Mesothelial cell of epicardium (in vitro differentiated cells): ENCODE measurements around the gene TLE6. TPM values are rescaled to one million over a fixed set of nuclear protein-coding genes. Genes with fewer than 3 reads are reported as not detected.

Source experiments
- DNase-seq, 2 experiments: peaks; one replicate each; pipeline ENCODE4 v3.0.0; 2021; ENCODE audit warnings: low spot score in 2 of 2; ENCODE audit not compliant: unreplicated experiment in 2 of 2
- H3K27ac Mint-ChIP-seq: 2 replicates; pipeline ENCODE4 v1.8.0; 2021; ENCODE audit warnings: mixed read lengths
- H3K27me3 Mint-ChIP-seq: 2 replicates; pipeline ENCODE4 v1.8.0; 2021; ENCODE audit warnings: low read depth, mixed read lengths
- H3K36me3 Mint-ChIP-seq: 2 replicates; pipeline ENCODE4 v1.8.0; 2021; ENCODE audit warnings: mixed read lengths
- H3K4me1 Mint-ChIP-seq: 2 replicates; pipeline ENCODE4 v1.8.0; 2021; ENCODE audit warnings: mixed read lengths
- H3K4me3 Mint-ChIP-seq: 2 replicates; pipeline ENCODE4 v1.8.0; 2021; ENCODE audit warnings: mild to moderate bottlenecking, moderate library complexity, mixed read lengths
- H3K9me3 Mint-ChIP-seq: 2 replicates; pipeline ENCODE4 v1.8.0; 2021; ENCODE audit warnings: mixed read lengths
- total RNA-seq: library from RNA; stranded (reverse); gene quantifications from 3 replicates; pipeline ENCODE4 v1.2.1, GENCODE V29; 2021
- TF ChIP-seq, protein P1 (sequence below): fragments of 200-600 bp; sonication (generic); IDR thresholded peaks from one replicate; pipeline ENCODE4 v1.5.0; 2021; ENCODE audit warnings: antibody characterized with exemption; ENCODE audit not compliant: unreplicated experiment

Gene TLE6
- total RNA-seq, 1 donor from 2014 or later: 6.9 TPM

DNA sequence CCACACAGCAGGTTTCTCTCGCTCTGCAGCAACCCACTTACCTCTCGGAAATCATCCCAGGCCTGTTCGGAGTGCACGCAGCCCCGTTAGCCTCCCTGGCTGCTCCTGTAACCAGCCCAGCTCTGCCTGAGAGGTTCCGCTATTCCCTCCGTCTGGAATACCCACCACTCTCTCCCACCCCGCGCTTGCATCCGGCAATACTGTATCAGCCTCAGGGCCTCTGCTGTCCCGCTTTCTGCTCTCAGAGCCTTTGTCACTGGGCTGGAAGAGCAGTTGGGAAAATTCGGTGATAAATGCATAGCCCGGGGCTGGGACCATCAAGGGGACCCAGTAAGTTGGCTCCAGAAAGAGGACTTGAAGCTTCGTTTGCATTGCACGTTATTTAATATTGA is 759 bp upstream of the TLE6 start:
- H3K4me1 Mint-ChIP-seq: peaks cover 29% of the 10 kb centered on the region
- H3K27me3 Mint-ChIP-seq: peaks cover 14% of the 10 kb centered on the region
- H3K27ac Mint-ChIP-seq: no peak overlapping the region
- H3K4me3 Mint-ChIP-seq: peak overlapping the region; percentile 86
- TF ChIP-seq, protein P1, sequence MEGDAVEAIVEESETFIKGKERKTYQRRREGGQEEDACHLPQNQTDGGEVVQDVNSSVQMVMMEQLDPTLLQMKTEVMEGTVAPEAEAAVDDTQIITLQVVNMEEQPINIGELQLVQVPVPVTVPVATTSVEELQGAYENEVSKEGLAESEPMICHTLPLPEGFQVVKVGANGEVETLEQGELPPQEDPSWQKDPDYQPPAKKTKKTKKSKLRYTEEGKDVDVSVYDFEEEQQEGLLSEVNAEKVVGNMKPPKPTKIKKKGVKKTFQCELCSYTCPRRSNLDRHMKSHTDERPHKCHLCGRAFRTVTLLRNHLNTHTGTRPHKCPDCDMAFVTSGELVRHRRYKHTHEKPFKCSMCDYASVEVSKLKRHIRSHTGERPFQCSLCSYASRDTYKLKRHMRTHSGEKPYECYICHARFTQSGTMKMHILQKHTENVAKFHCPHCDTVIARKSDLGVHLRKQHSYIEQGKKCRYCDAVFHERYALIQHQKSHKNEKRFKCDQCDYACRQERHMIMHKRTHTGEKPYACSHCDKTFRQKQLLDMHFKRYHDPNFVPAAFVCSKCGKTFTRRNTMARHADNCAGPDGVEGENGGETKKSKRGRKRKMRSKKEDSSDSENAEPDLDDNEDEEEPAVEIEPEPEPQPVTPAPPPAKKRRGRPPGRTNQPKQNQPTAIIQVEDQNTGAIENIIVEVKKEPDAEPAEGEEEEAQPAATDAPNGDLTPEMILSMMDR: no peak
- H3K36me3 Mint-ChIP-seq: no peaks in the 10 kb centered on the region
- no peak for DNase-seq
- no peaks in the 10 kb centered on the region for H3K9me3 Mint-ChIP-seq

- H3K4me3 Mint-ChIP-seq: peak overlapping the region; percentile 86
- no peak for DNase-seq
- H3K27me3 Mint-ChIP-seq: peaks cover 14% of the 10 kb centered on the region
- H3K4me1 Mint-ChIP-seq: peaks cover 35% of the 10 kb centered on the region
- TF ChIP-seq, protein P1: no peak
- no peaks in the 10 kb centered on the region for H3K36me3 Mint-ChIP-seq
- H3K27ac Mint-ChIP-seq: no peak overlapping the region
- no peaks in the 10 kb centered on the region for H3K9me3 Mint-ChIP-seq
Observed at GRCh38 chr19:2977746-2978138, 378 bp downstream of the TLE6 start.

- DNase-seq: no peak
- H3K4me1 Mint-ChIP-seq: peaks cover 40% of the 10 kb centered on the region
- H3K9me3 Mint-ChIP-seq: no peaks in the 10 kb centered on the region
- no peak overlapping the region for H3K27ac Mint-ChIP-seq
- H3K27me3 Mint-ChIP-seq: peaks cover 14% of the 10 kb centered on the region
- no peak overlapping the region for H3K4me3 Mint-ChIP-seq
- TF ChIP-seq, protein P1: no peak
- H3K36me3 Mint-ChIP-seq: no peaks in the 10 kb centered on the region
Observed at GRCh38 chr19:2978166-2978767, 903 bp downstream of the TLE6 start.

DNA sequence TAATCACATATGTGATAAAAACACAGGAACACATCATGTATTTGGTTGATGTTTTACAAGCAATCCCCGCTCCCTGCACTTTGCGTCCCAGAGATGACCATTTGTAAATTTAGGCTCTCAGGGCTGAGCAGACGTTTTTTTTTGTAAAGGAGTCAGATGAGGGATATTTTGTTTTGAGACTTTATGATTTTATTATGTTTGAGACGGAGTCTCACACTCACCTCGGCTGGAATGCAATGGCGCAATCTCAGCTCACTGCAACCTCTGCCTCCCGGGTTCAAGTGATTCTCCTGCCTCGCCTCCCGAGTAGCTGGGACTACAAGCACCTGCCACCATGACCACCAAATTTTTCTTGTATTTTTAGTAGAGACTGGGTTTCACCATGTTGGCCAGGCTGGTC is 1.4 kb downstream of the TLE6 start:
- no peak for DNase-seq
- no peak overlapping the region for H3K4me3 Mint-ChIP-seq
- peaks cover 14% of the 10 kb centered on the region for H3K27me3 Mint-ChIP-seq
- H3K36me3 Mint-ChIP-seq: no peaks in the 10 kb centered on the region
- H3K4me1 Mint-ChIP-seq: peaks cover 42% of the 10 kb centered on the region
- no peaks in the 10 kb centered on the region for H3K9me3 Mint-ChIP-seq
- TF ChIP-seq, protein P1: no peak
- H3K27ac Mint-ChIP-seq: no peak overlapping the region

- no peaks in the 10 kb centered on the region for H3K36me3 Mint-ChIP-seq
- H3K9me3 Mint-ChIP-seq: no peaks in the 10 kb centered on the region
- no peak overlapping the region for H3K27ac Mint-ChIP-seq
- peaks cover 3% of the 10 kb centered on the region for H3K27me3 Mint-ChIP-seq
- TF ChIP-seq, protein P1: no peak
- H3K4me3 Mint-ChIP-seq: no peak overlapping the region
- peaks cover 38% of the 10 kb centered on the region for H3K4me1 Mint-ChIP-seq
- DNase-seq: no peak
Observed at GRCh38 chr19:2981898-2982297, 4.5 kb downstream of the TLE6 start.

- Mint-ChIP-seq H3K36me3 (no peaks in the 10 kb centered on the region), H3K27me3 (peaks cover 2% of the 10 kb centered on the region)
Observed at GRCh38 chr19:2982561-2982960, 5.2 kb downstream of the TLE6 start.

More at GRCh38 chr19:2982561-2982960, 5.2 kb downstream of the TLE6 start:
- TF ChIP-seq, protein P1: no peak
- H3K4me3 Mint-ChIP-seq: no peak overlapping the region
- H3K27ac Mint-ChIP-seq: no peak overlapping the region
- H3K9me3 Mint-ChIP-seq: no peaks in the 10 kb centered on the region
- DNase-seq: no peak
- H3K4me1 Mint-ChIP-seq: peaks cover 42% of the 10 kb centered on the region
